Natural killer cell (primary cell): Measurements from ENCODE around the gene PGAM1. TPM values are rescaled to one million over a fixed set of nuclear protein-coding genes. Genes with fewer than 3 reads are reported as not detected.
A peak's percentile ranks its signal among the peaks of the same experiment; 100 is the strongest.

ENCODE experiments used
- ATAC-seq, 3 donors: fragments of 150-1000 bp in 2 of 3; fragments of 200-7000 bp in 1 of 3; cut with Tn5 transposase; 1 replicate in 1 of 3; 2 replicates in 2 of 3; pipeline ENCODE4 v1.10.0; 2021; ENCODE audit warnings: mild to moderate bottlenecking in 2 of 3, moderate library complexity in 2 of 3
- DNase-seq, 2 donors: peaks; one replicate each; pipeline versions ENCODE4 v3.0.0 to v3.0.0-alpha.2; 2013 to 2021; ENCODE audit warnings: mixed read lengths in 1 of 2
- H3K27ac ChIP-seq: one replicate; pipeline ENCODE4 v1.5.1; 2013; ENCODE audit warnings: mild to moderate bottlenecking, low read length
- H3K27me3 ChIP-seq: one replicate; pipeline ENCODE4 v1.6.1; 2013; ENCODE audit warnings: low read length; ENCODE audit not compliant: control insufficient read depth, insufficient read depth
- H3K36me3 ChIP-seq: one replicate; pipeline ENCODE4 v1.6.1; 2013; ENCODE audit warnings: low read length; ENCODE audit not compliant: control insufficient read depth, insufficient read depth
- H3K4me1 ChIP-seq: one replicate; pipeline ENCODE4 v1.6.1; 2013; ENCODE audit warnings: low read length; ENCODE audit not compliant: control insufficient read depth, insufficient read depth
- H3K4me3 ChIP-seq: one replicate; pipeline ENCODE4 v1.5.1; 2013; ENCODE audit warnings: low read length
- H3K9me3 ChIP-seq: one replicate; pipeline ENCODE4 v1.6.1; 2013; ENCODE audit warnings: low read length; ENCODE audit not compliant: control insufficient read depth, insufficient read depth
- H3K27ac Mint-ChIP-seq, 2 donors: one replicate each; pipeline ENCODE4 v1.8.0; 2022; ENCODE audit warnings: mild to moderate bottlenecking in 2 of 2, mixed read lengths in 2 of 2, moderate library complexity in 1 of 2
- H3K27me3 Mint-ChIP-seq, 2 donors: one replicate each; pipeline ENCODE4 v1.8.0; 2022; ENCODE audit warnings: low read depth in 2 of 2, mixed read lengths in 2 of 2
- H3K36me3 Mint-ChIP-seq: one replicate; pipeline ENCODE4 v1.8.0; 2022; ENCODE audit warnings: mixed read lengths
- H3K4me1 Mint-ChIP-seq, 2 donors: one replicate each; pipeline ENCODE4 v1.8.0; 2022; ENCODE audit warnings: mixed read lengths in 2 of 2
- H3K4me3 Mint-ChIP-seq: one replicate; pipeline ENCODE4 v1.8.0; 2022; ENCODE audit warnings: mild to moderate bottlenecking, moderate library complexity, mixed read lengths
- H3K9me3 Mint-ChIP-seq, 2 donors: one replicate each; pipeline ENCODE4 v1.8.0; 2022; ENCODE audit warnings: mixed read lengths in 2 of 2
- CTCF ChIP-seq: fragments of 200-600 bp; IDR thresholded peaks from one replicate; pipeline ENCODE4 v1.8.0; 2022; ENCODE audit warnings: antibody characterized with exemption
- WGBS: methylation state at CpG from one replicate; pipeline ENCODE4 v1.1.7; 2013; ENCODE audit warnings: missing lambda C conversion rate; ENCODE audit not compliant: insufficient coverage; 5-methylcytosine and 5-hydroxymethylcytosine counted together
- intact Hi-C: fragments of 100-400 bp; cut with micrococcal nuclease; formaldehyde crosslinking; loops from one replicate; pipeline ENCODE4 v1.14.2; 2022
- total RNA-seq, 4 donors: library from RNA; stranded (reverse); fragments of 120-200 nt in 1 of 4; gene quantifications; one replicate each; pipeline versions ENCODE4 v1.2.3 to v1.2.4, GENCODE V29; 2013 to 2022

PGAM1 gene
- total RNA-seq, 3 donors from 2014 or later (not counting 1 experiment from before 2014, with no cell fraction given), result 92.6 to 104 (median 96.0) TPM

- peaks cover 16% of the 10 kb centered on the region for H3K36me3 Mint-ChIP-seq
- peak; percentile 68 to 76 (median 69) for ATAC-seq
- intact Hi-C loops, result loop anchor here (1.0 kb wide), 1 partner anchor 90 kb away; no protein-coding TSS in a partner anchor
- WGBS, result 84% methylated on average over 1 of the region's 4 CpGs
- peak; percentile 82 for TF ChIP-seq CTCF
- no peaks in the 10 kb centered on the region for H3K4me1 Mint-ChIP-seq
- H3K4me3 Mint-ChIP-seq, result no peak overlapping the region
- Histone ChIP-seq H3K27ac (no peak overlapping the region), H3K4me3 (no peak overlapping the region), H3K27me3 (no peaks in the 10 kb centered on the region), H3K9me3 (no peaks in the 10 kb centered on the region), H3K36me3 (peaks cover 83% of the 10 kb centered on the region), H3K4me1 (no peaks in the 10 kb centered on the region)
- peak overlapping the region in 1 of 2 donors; percentile 42 for H3K27ac Mint-ChIP-seq
- H3K27me3 Mint-ChIP-seq, result no peaks in the 10 kb centered on the region
- H3K9me3 Mint-ChIP-seq, result no peaks in the 10 kb centered on the region
- peak in 1 of 2 donors; percentile 74 for DNase-seq
These were observed 37.6 kb downstream of the PGAM1 start for GRCh38 chr10:97463363-97464132.

- Mint-ChIP-seq H3K4me1 (no peaks in the 10 kb centered on the region), H3K4me3 (no peak overlapping the region), H3K9me3 (no peaks in the 10 kb centered on the region), H3K27me3 (no peaks in the 10 kb centered on the region), H3K36me3 (peaks cover 12% of the 10 kb centered on the region), H3K27ac (peak overlapping the region in 1 of 2 donors; percentile 42)
- DNase-seq (no peak), ATAC-seq (no peak)
- intact Hi-C loops, result no loop called here
- WGBS, result 82% methylated on average over 1 of the region's 1 CpG
- Histone ChIP-seq H3K36me3 (peaks cover 82% of the 10 kb centered on the region), H3K4me3 (no peak overlapping the region), H3K27ac (no peak overlapping the region), H3K9me3 (no peaks in the 10 kb centered on the region), H3K27me3 (no peaks in the 10 kb centered on the region), H3K4me1 (no peaks in the 10 kb centered on the region)
- no peak for TF ChIP-seq CTCF
These were observed 38.2 kb downstream of the PGAM1 start for GRCh38 chr10:97464226-97464625.

- DNase-seq (no peak), ATAC-seq (no peak)
- H3K4me1 Mint-ChIP-seq, result no peaks in the 10 kb centered on the region
- no peaks in the 10 kb centered on the region for H3K36me3 Mint-ChIP-seq
- TF ChIP-seq CTCF, result no peak
- no peaks in the 10 kb centered on the region for H3K4me1 ChIP-seq
- no peaks in the 10 kb centered on the region for H3K27me3 ChIP-seq
- H3K27ac ChIP-seq, result no peak overlapping the region
- no peak overlapping the region for H3K27ac Mint-ChIP-seq
- no peaks in the 10 kb centered on the region for H3K27me3 Mint-ChIP-seq
- no peak overlapping the region for H3K4me3 Mint-ChIP-seq
- WGBS, result 96% methylated on average over 7 of the region's 7 CpGs
- no peak overlapping the region for H3K4me3 ChIP-seq
- no peaks in the 10 kb centered on the region for H3K9me3 ChIP-seq
- H3K9me3 Mint-ChIP-seq, result no peaks in the 10 kb centered on the region
- peaks cover 80% of the 10 kb centered on the region for H3K36me3 ChIP-seq
- intact Hi-C loops, result no loop called here
These were observed 40.0 kb downstream of the PGAM1 start for GRCh38 chr10:97465982-97466381.

- no peak for ATAC-seq
- Histone ChIP-seq H3K4me1 (no peaks in the 10 kb centered on the region), H3K27me3 (no peaks in the 10 kb centered on the region), H3K27ac (no peak overlapping the region), H3K9me3 (no peaks in the 10 kb centered on the region), H3K4me3 (no peak overlapping the region), H3K36me3 (peaks cover 75% of the 10 kb centered on the region)
- intact Hi-C loops, result no loop called here
- WGBS, result 100% methylated on average over 4 of the region's 4 CpGs
- Mint-ChIP-seq H3K36me3 (no peaks in the 10 kb centered on the region), H3K9me3 (no peaks in the 10 kb centered on the region), H3K27me3 (no peaks in the 10 kb centered on the region), H3K4me1 (no peaks in the 10 kb centered on the region), H3K27ac (no peak overlapping the region), H3K4me3 (no peak overlapping the region)
- no peak for TF ChIP-seq CTCF
- DNase-seq, result no peak
These were observed 40.8 kb downstream of the PGAM1 start for GRCh38 chr10:97466755-97467154.
